ENCODE measurements around the gene WDR88.
"Not testable (repeated sequence)": the region's sequence is repeated elsewhere in the genome, so short reads cannot be mapped to it uniquely, and the experiment has no call there.

WDR88 gene

DNA sequence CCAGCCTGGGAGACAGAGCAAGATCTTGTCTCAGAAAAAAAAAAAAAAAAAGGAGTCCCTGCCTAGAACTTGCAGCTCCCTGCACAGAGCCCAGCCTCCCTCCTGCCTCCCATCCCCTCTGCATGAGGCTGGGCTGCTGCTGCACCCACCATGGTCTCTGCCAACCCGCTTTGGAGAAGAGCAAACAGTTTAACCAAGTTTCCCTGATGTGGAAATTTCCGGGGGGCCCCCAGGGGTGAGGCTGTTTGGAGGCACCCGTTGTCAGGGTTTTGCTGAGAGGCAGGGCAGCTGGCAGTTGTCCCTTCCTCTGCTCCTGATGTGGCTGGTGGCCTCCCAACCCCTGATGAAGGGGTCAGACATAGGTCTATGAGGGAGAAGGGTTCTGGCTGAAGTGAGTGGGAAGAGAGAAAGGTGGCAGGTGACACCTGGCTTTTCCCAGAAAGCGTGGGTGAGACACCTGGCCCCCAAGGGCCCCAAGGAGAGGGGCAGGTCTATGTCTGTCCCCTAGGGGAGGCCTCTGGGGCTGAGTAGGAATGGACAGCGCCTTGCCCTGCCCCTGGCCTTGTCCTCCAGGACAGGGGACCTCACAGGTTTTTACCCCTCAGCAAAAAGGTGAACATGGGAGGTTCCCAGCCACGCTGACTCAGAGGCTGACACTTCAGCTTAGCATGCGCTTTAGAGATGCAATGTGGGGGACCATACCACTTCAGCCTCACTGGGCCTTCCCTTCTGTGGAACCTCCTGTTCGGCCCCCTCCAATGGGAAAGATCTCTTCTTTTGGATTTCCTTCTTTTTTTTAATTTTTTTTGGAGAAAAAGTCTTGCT lies 67.7 kb downstream of the WDR88 start:
- DNase-seq, result no peak

- DNase-seq, result no peak
Measured at GRCh38 chr19:33201473-33201872, 69.6 kb downstream of the WDR88 start.

DNA sequence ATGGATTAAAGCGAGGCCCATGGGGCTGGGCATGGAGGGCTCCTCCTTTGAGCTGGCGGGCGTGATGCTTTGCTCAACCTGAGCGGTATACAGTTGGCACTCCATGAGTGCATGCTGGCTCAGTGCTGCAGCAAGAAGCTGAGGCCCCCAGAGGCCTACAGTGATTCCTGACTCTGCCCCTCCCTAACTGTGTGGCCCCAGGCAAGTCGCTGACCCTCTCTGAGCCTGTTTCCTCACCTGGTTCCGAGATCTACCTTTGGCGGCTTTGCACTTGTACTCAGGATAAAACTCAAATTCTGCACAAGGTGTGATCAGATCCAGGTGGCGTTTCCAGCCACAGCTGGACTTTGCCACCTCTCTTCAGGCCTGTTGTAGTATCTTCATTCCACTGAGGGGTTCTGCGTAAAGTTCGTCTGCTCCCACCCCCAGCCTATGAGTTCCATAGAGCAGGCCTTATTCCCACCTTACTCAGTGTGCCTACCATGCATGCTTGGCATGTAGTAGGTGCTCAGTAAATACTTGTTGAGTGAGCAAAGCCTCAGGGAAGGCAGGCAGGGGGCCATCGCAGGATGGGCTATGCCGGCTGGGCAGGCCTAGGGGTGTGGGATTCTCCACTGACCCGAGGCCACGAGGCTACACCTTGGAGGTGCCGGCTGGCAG lies 70.1 kb downstream of the WDR88 start:
- DNase-seq, result no peak

DNA sequence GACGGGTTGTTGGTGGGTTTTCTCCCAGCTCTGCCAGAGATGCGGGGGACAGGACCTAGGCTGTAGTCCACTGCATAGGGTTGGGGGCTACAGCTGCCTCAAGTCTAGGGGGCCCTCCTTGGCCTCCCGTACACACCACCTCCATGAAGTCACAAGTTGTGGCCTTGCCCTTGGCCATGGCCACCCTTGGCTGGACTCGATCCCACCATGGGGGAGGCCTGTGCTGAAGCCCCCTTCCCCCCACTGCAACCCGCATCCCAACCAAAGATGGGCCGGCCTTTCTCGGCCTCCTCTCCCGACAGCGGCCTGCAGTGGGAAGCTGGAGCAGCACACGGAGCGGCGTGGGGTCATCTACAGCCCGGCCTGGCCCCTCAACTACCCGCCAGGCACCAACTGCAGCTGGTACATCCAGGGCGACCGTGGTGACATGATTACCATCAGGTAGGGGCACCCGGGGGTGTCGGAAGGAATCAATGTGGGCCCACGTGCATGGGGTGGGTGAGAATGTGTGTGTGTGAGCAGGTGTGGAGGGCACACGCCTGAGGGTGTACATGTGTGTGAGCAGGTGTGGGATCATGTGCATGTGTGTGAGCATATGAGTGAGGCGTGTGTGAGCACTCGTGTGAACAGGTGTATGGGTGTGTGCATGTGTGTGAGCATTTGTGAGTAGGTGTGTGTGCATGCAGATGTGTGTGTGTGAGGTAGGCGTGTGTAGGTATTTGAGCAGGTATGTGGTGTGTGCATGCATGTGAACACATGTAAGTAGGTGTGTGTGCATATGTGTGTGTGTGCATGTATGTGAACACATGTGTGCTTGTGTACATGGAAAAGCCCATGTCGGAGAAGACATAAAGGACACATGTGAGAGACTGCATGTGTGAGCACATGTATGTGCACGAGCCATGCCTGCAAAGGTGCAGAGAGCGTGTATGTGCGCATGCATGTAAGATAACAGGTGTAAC lies 70.9 kb downstream of the WDR88 start:
- no peak for DNase-seq

DNA sequence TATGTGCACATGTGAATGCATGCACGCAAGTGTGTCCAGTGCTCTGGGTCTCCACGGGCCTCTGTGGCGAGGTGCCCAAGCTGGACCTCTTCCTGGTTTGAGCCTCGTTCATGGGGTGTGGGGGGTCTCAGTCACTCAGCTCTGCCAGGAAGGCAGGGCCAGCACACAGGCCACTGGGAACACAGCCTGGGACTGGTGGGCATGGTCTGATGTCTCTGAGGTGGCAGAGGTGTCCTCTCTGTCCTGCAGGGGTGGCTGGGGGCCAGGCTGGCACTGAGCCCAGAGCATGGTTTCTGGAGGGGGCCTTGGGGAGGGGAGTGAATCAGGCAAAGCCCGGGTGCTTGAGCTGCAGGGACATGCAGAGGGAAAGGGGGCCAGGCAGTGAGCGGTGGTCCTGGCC lies 71.6 kb downstream of the WDR88 start:
- DNase-seq, result no peak

- DNase-seq, result no peak
Measured at GRCh38 chr19:33204136-33204973, 72.4 kb downstream of the WDR88 start.

DNA sequence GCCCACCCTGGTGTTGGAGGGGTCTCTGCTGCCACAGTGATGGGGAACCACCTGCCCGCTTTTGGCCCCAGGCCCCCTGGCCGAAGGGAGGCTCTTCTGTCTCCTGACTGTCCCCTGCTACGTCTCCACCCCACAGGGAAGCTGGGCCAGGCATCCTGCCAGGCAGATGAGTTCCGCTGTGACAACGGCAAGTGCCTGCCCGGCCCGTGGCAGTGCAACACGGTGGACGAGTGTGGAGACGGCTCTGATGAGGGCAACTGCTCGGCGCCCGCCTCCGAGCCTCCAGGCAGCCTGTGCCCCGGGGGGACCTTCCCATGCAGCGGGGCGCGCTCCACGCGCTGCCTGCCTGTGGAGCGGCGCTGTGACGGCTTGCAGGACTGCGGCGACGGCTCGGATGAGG lies 73.2 kb downstream of the WDR88 start:
- DNase-seq, result no peak

DNA sequence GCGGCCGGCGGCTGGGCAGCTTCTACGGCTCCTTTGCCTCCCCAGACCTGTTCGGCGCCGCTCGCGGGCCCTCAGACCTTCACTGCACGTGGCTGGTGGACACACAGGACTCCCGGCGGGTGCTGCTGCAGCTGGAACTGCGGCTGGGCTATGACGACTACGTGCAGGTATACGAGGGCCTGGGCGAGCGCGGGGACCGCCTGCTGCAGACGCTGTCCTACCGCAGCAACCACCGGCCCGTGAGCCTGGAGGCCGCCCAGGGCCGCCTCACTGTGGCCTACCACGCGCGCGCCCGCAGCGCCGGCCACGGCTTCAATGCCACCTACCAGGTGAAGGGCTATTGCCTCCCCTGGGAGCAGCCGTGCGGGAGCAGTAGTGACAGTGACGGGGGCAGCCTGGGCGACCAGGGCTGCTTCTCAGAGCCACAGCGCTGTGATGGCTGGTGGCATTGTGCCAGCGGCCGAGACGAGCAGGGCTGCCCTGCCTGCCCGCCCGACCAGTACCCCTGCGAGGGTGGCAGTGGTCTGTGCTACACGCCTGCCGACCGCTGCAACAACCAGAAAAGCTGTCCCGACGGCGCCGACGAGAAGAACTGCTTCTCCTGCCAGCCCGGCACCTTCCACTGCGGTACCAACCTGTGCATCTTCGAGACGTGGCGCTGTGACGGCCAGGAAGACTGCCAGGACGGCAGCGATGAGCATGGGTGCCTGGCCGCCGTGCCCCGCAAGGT lies 73.8 kb downstream of the WDR88 start:
- DNase-seq, result no peak

GRCh38 chr19:33206261-33207039 lies 74.5 kb downstream of the WDR88 start:
- DNase-seq, result no peak

GRCh38 chr19:33207040-33207620 lies 75.2 kb downstream of the WDR88 start:
- no peak for DNase-seq

DNA sequence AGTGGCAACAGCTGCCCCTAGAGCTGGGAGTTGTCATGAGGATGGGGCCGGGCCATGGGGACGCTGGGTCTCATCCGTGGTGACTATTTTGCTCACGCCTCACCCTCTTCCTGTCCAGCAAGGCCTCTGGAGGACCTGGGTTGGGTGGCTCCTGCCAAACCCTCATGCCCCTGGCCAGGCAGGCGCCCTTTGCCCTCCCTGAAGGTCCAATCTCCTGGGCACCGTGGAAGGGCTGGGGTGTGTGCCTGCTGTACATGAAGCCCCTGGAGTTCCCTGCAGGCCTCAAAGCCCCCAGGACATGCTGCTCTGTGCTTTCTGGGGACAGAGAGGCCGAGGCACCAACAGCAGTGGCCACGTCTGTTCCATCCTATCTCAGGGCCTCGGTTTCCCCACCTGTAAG lies 76.0 kb downstream of the WDR88 start:
- DNase-seq, result no peak

- DNase-seq, result no peak
Measured at GRCh38 chr19:33208371-33208895, 76.5 kb downstream of the WDR88 start.

DNA sequence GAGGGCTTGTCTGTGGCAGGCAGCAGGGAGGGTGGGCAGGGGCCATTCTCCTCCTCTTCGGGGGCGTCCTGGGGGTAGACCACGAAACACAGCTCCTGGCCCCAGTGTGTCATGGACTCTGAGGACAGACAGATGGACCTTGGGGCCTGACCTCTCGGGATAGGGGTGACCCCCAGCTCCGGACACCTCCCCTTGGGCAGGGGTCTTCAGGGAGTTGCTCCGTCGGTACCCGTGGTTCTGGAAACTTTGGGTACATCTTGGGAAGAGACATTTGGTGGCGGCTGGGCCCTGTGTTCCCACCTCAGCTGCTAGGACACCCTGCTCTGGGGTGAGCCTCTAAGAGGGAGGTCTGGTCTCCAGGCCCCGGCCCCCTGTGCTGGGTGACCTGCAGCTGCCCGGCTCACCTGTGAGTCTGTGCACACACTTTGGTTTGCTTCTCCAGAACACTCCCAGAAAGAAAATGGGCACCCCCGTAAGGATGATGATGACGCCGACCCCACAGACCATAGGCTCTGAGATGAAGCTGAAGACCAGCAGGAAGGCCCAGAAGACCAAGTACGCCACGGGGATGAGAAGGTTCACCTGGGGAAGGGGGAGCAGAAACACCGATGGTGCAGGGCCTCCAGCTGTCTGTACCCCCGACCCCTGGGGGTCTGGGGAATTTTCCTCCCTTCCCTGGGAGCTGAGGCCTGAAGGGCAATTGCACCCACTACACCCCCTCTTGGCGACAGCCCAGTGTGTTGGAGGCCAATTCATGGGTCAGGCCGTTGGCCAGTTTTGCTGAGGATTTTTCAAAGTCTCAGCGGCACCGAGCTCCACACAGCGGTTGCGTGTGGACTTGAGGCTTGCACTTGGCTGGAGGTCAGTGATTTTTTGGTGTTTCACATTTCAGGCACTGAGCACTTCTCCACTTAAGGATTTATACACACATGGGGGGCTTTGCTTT lies 77.3 kb downstream of the WDR88 start:
- DNase-seq, result no peak

GRCh38 chr19:33209850-33210230 lies 77.9 kb downstream of the WDR88 start:
- DNase-seq, result not testable (repeated sequence)

DNA sequence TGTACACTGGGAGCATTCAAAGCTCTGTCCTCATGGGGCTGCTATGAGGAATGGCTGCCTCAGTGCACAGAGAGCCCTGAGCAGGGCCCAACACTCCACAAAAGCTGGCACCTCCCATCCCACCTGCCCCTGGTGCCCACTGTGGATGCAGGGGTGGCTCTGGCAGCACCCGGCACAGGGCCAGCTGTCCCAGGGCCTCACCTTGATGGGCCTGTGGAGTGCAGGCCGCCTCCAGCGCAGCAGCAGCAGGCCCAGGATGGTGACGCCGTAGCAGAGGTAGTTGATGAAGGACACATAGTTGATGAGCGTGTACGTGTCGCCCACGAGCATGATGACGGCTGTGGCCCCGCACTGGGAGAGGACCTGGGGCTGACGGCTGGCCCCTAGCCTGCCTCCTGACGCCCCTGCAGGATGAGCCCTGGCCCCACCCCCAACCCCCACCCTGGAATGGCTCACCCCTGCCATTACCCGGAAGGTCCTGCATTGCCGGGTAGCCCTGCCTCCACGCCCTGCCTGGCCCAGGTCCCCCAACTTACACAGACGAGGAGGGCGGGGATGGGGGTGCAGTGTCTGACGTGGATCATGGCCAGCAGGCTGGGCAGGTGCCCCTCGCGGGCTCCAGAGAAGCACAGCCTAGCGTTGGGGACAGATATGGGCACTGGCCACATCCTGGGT lies 78.5 kb downstream of the WDR88 start:
- no peak for DNase-seq

DNA sequence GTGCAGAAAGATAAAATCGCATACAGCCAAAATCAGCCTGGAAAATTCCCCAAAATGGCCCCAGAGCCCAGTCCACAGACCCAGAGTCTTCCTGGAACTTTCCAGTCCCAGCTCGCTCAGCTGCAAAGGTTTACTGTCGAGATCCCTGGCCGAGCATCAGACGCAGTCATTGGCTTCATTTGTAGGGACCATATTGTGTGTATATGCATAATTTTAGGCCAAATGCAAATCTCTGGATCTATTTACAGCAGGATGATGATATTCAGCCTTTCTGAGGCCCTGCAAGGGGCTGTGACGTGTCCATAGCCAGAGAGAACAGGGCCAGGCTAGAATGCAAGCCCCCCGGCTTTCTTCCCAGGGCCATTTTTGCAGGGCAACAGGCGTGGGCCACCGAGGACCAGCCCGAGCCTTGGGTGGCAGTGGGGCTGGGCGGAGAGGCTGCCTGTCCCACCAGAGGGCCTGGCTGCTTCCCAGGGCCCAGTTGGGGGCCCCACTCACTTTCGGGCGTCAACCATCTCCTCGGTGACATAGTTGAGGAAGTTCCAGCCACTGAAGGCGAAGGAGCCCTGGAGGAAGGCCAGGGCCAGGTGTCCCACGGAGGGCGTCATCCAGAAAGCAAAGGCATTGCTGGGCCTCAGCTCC lies 80.0 kb downstream of the WDR88 start:
- DNase-seq, result no peak

GRCh38 chr19:33212436-33213172 lies 80.7 kb downstream of the WDR88 start:
- DNase-seq, result no peak

Measured in activated T-cell treated with anti-CD3 and anti-CD28 coated beads for 4 hours (primary cell).